ENCODE data around the gene REV3L. TPM values are rescaled to one million over a fixed set of nuclear protein-coding genes. Genes with fewer than 3 reads are reported as not detected.

Gene REV3L
- total RNA-seq, 1 experiment from 2014 or later: 5.3 TPM

GRCh38 chr6:111441678-111442243 is 41.3 kb downstream of the REV3L start:
- no peak overlapping the region for H4K8ac ChIP-seq (replicated peaks; ENCODE audit: insufficient read length, low read depth, low read length)
- no peak overlapping the region for H3K27ac ChIP-seq (ENCODE audit: insufficient read length, low read depth, low read length)
- no peak overlapping the region for H2BK20ac ChIP-seq (ENCODE audit: low read depth, low read length, poor library complexity, severe bottlenecking)
- H3K4ac ChIP-seq (ENCODE audit: low read depth, low read length): no peak overlapping the region
- no peak for TF ChIP-seq CTCF (conservative IDR thresholded peaks at IDR 0.05)
- H3K4me1 ChIP-seq (ENCODE audit: insufficient read depth, low read length): no peaks in the 10 kb centered on the region
- no peak overlapping the region for H2BK15ac ChIP-seq (ENCODE audit: low read depth, low read length)
- no peaks in the 10 kb centered on the region for H3K27me3 ChIP-seq (ENCODE audit: insufficient read depth, low read length)
- H3K9ac ChIP-seq (ENCODE audit: extremely low read depth, insufficient read length, low read length): no peak overlapping the region
- Mint-ChIP-seq H3K4me3 (no peak overlapping the region), H3K27me3 (ENCODE audit: low read depth) (no peaks in the 10 kb centered on the region; the same call in 1 of the 2 replicates), H3K9me3 (no peaks in the 10 kb centered on the region), H3K4me1 (peaks cover 7% of the 10 kb centered on the region in 2 experiments; a peak in 1 of 4 replicates), H3K36me3 (ENCODE audit: insufficient read depth in 1 of 3, low read depth in 3 of 3) (no peaks in the 10 kb centered on the region), H3K27ac (no peak overlapping the region; a peak in 1 of 7 replicates)
- H2BK5ac ChIP-seq (ENCODE audit: insufficient read length, low read length): no peak overlapping the region
- no peak overlapping the region for H2BK12ac ChIP-seq (ENCODE audit: insufficient read length, low read depth, low read length)
- no peak overlapping the region for H4K91ac ChIP-seq (ENCODE audit: insufficient read length, low read depth, low read length)
- no peak overlapping the region for H3T11ph ChIP-seq (ENCODE audit: low read length)
- no peak overlapping the region for H3K18ac ChIP-seq (ENCODE audit: insufficient read length, low read depth, low read length)
- H4K5ac ChIP-seq (ENCODE audit: insufficient read length, low read depth, low read length): no peak overlapping the region
- H3K56ac ChIP-seq (ENCODE audit: insufficient read length, low read depth, low read length): no peak overlapping the region
- no peak overlapping the region for H2AK5ac ChIP-seq (ENCODE audit: insufficient read length, low read length)
- H4K20me1 ChIP-seq (ENCODE audit: control insufficient read depth, insufficient read depth, insufficient read length): no peaks in the 10 kb centered on the region
- no peaks in the 10 kb centered on the region for H3K79me1 ChIP-seq (ENCODE audit: insufficient read depth, low read depth, low read length, poor library complexity, severe bottlenecking)
- H3K23me2 ChIP-seq (ENCODE audit: insufficient read length, low read depth, low read length, poor library complexity, severe bottlenecking): no peaks in the 10 kb centered on the region
- no peak overlapping the region for H3K14ac ChIP-seq (ENCODE audit: insufficient read depth, low read length)
- no peaks in the 10 kb centered on the region for H3K79me2 ChIP-seq (ENCODE audit: insufficient read depth, low read length)
- no peak overlapping the region for H2BK120ac ChIP-seq (ENCODE audit: low read depth, low read length, poor library complexity, severe bottlenecking)
- H3K9me3 ChIP-seq (ENCODE audit: control insufficient read depth, low read depth, low read length): no peaks in the 10 kb centered on the region
- H3K4me2 ChIP-seq (ENCODE audit: insufficient read depth, insufficient read length, low read length): no peak overlapping the region
- no peak for DNase-seq
- H2AFZ ChIP-seq (ENCODE audit: low read length): no peak overlapping the region
- WGBS (ENCODE audit: extremely low coverage, insufficient read length, low lambda C conversion rate): no CpG with 5 or more reads among the region's 5 CpGs
- no peak overlapping the region for H3K23ac ChIP-seq (ENCODE audit: insufficient read length, low read depth, low read length)

All from H9 (cell line).